Retinal pigment epithelial cell (primary cell): ENCODE measurements around the gene ABCB8.

Experiments used
- DNase-seq: peaks from one replicate; pipeline ENCODE4 v3.0.0-alpha.2; 2010; ENCODE audit warnings: low read depth
- H3K4me3 ChIP-seq: 2 replicates; pipeline ENCODE4 v1.5.1; 2011; ENCODE audit warnings: mild to moderate bottlenecking, low read length, control low read depth, moderate library complexity
- TF ChIP-seq, protein P1 (sequence below): conservative IDR thresholded peaks from 2 replicates; pipeline ENCODE4 v1.5.1; 2011; ENCODE audit warnings: low read depth, low read length, control low read depth, inconsistent platforms

Gene ABCB8

DNA sequence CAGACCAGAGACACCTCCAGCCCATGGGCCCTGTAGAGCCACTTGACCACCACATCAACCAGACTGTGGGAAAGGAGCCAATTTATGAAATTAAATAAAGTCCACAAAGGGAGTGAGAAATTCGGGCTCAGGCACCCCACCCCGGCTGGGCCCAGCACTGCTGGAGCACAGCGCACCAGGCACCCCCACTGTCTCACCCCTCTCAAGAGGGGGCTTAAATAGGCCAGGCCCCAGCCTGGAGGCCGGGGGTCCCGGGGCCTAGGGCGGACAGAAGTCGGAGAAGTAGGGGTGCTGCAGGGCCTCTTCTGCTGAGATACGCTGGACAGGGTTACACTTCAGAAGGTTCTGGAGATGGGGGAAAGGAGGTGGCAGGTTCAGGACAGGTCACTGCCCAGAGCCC lies 25.5 kb downstream of the ABCB8 start:
- no peak overlapping the region for H3K4me3 ChIP-seq
- DNase-seq: no peak
- TF ChIP-seq, protein P1, sequence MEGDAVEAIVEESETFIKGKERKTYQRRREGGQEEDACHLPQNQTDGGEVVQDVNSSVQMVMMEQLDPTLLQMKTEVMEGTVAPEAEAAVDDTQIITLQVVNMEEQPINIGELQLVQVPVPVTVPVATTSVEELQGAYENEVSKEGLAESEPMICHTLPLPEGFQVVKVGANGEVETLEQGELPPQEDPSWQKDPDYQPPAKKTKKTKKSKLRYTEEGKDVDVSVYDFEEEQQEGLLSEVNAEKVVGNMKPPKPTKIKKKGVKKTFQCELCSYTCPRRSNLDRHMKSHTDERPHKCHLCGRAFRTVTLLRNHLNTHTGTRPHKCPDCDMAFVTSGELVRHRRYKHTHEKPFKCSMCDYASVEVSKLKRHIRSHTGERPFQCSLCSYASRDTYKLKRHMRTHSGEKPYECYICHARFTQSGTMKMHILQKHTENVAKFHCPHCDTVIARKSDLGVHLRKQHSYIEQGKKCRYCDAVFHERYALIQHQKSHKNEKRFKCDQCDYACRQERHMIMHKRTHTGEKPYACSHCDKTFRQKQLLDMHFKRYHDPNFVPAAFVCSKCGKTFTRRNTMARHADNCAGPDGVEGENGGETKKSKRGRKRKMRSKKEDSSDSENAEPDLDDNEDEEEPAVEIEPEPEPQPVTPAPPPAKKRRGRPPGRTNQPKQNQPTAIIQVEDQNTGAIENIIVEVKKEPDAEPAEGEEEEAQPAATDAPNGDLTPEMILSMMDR: no peak

DNA sequence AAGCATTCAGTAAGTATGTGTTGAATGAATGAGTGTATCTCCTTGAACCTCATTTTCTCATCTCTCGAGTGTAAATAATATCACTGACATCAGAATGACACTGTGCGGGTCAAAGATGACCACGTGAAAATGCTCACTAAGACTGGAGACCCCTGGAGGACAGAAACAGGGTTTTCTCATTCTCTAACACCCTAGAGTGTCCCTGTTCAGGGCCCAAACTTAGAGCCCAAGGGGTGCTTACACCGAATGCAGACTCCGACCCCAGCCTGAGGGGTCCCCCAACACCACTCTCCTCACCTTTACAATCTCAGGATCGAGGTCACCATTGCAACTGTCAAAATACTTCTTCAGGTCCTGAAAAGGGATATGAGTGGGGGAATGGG lies 28.0 kb downstream of the ABCB8 start:
- DNase-seq: no peak
- TF ChIP-seq, protein P1: no peak
- H3K4me3 ChIP-seq: no peak overlapping the region

DNA sequence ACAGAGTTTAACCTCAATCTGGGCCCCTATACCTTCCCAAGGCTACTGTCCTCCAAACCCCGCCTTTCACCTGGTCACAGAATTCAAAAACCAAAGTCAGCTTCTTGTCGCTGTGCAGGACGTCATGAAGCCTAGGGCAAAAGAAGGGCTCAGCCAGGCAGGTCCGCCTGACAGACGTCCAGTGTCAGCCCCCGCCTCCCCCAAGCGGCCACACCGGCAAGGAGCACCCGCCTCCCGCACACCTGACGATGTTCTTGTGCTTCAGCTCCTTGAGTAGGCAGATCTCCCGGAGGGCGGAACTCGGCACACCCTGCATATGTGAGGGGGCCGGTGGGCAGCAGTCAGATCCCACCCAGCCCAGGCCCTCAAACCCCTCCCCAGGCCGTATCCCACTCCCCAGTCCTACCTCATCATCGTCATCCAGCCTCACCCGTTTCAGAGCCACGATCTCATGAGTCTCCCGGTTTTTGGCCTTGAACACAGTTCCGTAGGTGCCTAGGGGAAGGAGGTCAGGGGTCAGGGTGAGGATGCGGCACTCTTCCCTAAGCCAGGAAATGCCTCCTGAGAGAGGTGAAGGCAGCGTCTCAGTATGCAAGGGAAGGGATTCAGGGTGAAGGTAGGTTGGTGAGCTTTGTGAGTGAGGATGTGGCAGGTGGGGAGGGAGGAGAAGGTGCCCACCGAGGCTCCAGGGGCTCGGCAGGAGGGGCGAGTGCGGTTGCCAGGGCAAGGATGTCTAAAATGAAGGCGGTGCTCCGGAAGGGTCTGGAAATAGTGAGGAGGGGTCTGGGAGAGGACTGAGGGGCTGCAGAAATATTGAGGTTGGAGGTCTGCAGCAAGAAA lies 28.6 kb downstream of the ABCB8 start:
- H3K4me3 ChIP-seq: peak overlapping the region; percentile 80
- TF ChIP-seq, protein P1: peak; percentile 6
- DNase-seq: no peak

DNA sequence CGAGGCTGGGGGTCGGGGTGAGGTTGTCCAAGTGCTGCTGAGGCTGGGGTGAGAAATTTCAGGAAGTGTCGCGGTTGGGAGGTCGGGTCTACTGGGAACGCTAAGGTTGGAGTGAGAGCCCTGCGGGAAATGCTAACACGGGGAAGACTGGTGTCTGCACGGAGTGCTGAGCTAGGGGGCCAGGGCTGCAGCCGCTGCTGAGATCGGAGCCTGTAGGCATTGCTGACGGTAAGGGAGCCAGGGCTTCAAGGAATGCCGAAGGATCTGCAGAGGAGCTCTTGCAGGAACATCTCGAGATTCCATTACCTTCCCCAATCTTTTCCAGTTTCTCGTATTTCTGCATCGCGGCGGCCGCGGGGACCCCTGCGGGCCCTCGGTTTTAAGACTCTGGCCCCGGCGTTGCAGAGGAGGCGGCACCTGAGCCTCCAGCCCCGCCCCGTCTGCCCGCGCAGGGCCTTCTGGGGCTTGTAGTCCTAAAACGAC lies 29.3 kb downstream of the ABCB8 start, which contains the start of gene CDK5:
Gene CDK5, minus strand, starts transcription at position 392 of the 483 bp plus-strand sequence. Its CDS starts 49 bp downstream, at position 343.
- no peak for DNase-seq
- peak within 1 kb of the TSS; percentile 80 for H3K4me3 ChIP-seq
- TF ChIP-seq, protein P1: no peak

DNA sequence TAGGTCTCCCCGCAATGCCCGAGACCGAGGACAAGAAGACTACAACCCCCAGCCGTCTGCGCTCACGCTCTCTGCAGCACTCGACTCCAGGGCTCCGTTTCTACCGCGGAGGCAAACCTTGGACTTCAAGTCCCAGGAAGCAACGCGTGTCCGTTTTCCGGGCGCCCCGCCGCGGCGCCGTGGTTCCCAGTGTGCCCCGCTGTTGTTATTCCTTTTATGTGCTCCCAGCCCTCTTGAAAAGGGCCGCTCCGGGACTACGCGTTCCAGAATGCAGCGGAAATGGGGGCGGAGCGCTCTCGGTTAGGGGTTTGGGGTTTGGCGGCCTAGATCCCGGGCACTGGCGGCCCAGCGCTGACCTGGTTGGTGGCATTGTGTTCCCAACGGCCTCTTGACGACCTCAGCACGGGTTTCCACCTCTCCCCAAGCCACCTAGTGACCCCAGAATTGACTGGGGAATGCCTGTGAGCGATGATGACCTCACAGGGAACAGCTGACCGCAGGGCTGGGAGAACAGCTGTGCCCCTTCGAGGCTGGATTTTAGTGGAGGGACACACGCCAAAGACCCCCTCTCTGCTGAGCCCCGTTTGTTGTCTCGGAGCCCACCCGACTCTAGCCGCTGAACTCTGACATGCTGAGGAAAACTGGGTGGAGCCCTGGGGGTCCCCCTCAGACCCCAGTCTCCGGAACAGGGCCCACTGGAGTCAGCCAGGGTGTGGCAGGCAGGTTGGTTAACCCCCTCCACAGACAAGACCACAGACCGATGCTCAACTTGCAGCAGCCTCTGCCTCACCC lies 29.9 kb downstream of the ABCB8 start:
- H3K4me3 ChIP-seq: peak overlapping the region; percentile 80
- DNase-seq: peak; percentile 99
- TF ChIP-seq, protein P1: no peak

DNA sequence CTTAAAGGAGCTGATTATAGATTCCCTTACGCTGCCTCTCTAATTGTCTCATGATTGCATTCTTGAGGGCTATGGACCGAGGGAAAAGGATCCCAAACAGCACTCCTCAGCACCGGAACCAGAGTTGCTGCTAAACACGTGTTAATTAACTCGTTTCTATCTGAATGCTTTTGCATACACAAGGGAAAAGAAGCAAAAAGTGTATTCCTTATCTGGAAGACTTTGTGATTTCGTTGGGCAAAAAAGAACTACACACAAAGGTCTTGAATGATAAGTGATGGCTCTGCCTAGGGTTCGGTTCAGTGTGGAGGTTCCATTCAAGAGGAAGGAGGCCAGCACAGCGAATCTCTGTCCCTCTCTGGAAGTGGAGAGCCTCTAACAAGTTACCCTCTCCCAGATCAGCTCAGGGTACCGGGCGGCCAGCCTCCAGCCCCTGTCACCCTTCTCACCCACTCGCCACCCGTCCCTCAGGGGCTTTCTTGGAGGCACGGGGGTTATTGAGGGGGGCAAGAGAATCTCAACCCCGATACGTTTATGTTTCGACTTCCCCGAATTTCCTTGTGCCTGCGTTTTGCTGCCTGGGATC lies 30.6 kb downstream of the ABCB8 start:
- DNase-seq: no peak
- TF ChIP-seq, protein P1: no peak
- peak overlapping the region; percentile 80 for H3K4me3 ChIP-seq
